Measurements from ENCODE around the gene KCNA3.

Gene KCNA3

DNA sequence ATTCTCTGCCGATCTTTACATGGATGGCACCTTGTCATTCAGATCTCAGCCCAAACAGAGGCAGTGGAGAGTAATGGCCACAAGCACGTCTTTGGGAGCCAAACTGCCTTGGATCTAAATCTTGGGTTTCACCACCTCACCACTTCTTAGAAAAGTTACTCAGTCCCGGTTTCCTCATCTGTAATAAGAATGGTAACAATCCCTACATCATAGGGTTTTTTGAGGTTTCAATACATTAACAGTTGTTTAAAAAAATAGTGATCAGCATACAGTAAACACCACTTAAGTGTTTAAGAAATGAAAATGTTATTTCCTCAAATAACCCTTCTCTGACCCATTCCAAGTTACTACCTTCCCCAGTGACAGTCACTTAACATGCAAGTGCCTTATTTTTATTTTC, 38.5 kb upstream of the KCNA3 start:
- H3K4me3 ChIP-seq (ENCODE audit: low read depth, low read length): no peak overlapping the region
- TF ChIP-seq, protein P1, sequence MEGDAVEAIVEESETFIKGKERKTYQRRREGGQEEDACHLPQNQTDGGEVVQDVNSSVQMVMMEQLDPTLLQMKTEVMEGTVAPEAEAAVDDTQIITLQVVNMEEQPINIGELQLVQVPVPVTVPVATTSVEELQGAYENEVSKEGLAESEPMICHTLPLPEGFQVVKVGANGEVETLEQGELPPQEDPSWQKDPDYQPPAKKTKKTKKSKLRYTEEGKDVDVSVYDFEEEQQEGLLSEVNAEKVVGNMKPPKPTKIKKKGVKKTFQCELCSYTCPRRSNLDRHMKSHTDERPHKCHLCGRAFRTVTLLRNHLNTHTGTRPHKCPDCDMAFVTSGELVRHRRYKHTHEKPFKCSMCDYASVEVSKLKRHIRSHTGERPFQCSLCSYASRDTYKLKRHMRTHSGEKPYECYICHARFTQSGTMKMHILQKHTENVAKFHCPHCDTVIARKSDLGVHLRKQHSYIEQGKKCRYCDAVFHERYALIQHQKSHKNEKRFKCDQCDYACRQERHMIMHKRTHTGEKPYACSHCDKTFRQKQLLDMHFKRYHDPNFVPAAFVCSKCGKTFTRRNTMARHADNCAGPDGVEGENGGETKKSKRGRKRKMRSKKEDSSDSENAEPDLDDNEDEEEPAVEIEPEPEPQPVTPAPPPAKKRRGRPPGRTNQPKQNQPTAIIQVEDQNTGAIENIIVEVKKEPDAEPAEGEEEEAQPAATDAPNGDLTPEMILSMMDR (IDR thresholded peaks at IDR 0.05; ENCODE audit: low read depth, low read length, missing control alignments): no peak
- in situ Hi-C loops (cut with HindIII; ENCODE audit: low sequenced_read_pairs): no loop called here
- no peak for DNase-seq (ENCODE audit: low read depth)

DNA sequence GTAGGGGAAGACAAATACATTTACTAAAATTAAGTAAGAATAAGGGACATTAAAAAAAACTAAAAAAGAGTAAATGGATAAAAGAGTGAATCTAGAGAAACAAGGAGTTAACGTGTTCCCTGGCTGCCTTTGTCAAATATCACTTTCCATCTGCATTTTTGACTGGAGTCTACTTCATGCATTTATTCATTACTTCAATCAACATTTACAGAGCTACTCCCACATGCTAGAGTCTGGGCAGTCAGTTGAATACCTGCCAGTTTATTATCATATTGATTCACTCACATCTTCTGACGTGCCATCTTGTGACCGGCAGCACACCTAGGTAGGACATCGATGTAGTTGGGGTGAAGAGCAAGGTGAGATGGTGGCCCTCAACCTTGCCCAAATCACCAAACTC, 35.6 kb upstream of the KCNA3 start:
- H3K4me3 ChIP-seq (ENCODE audit: low read depth, low read length): no peak overlapping the region
- in situ Hi-C loops (cut with HindIII; ENCODE audit: low sequenced_read_pairs): no loop called here
- TF ChIP-seq, protein P1 (IDR thresholded peaks at IDR 0.05; ENCODE audit: low read depth, low read length, missing control alignments): no peak
- DNase-seq (ENCODE audit: low read depth): no peak

DNA sequence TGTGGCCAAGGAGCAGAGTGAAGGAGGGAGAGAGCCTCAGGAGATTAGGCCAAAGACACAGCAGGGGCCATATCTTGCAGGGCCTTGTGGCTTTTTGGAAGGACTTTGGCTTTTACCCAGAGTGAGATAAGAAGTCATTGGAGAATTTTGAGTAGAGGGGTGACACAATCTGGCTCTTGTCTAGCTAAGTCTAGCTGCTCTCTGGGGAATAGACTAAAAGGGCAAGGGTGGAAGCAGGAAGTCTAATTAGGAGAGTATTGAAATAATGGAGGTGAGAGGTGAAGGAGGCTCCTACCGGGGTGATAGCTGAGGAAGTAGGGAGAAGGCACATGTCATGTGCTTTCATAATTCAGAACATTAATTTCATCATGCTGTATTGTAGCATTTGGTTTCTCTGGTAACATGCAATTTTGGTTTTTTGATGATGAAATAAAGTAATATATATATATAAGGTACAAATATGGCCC, 34.3 kb upstream of the KCNA3 start:
- DNase-seq (ENCODE audit: low read depth): no peak
- TF ChIP-seq, protein P1 (IDR thresholded peaks at IDR 0.05; ENCODE audit: low read depth, low read length, missing control alignments): no peak
- in situ Hi-C loops (cut with HindIII; ENCODE audit: low sequenced_read_pairs): no loop called here
- no peak overlapping the region for H3K4me3 ChIP-seq (ENCODE audit: low read depth, low read length)

DNA sequence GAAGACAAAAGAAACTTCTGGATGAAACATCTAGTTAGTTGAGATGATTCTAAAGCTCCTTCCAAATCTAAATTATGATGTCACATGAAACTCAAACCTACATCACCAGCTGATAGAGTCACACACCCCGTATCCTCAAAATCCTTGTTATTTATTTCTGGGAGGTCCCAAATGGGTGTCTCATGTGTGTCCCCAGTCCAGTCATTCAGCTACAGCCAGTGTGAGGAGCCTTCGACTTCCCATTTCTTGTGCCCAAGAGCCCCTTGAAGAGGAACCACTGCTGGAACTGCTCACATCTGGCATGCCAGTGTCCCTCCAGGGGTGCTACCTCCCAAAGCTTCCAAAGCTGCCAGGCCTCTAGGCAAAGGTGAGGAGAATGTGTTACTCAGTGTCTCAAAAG, 32.5 kb upstream of the KCNA3 start:
- TF ChIP-seq, protein P1 (IDR thresholded peaks at IDR 0.05; ENCODE audit: low read depth, low read length, missing control alignments): no peak
- H3K4me3 ChIP-seq (ENCODE audit: low read depth, low read length): no peak overlapping the region
- in situ Hi-C loops (cut with HindIII; ENCODE audit: low sequenced_read_pairs): no loop called here
- no peak for DNase-seq (ENCODE audit: low read depth)

DNA sequence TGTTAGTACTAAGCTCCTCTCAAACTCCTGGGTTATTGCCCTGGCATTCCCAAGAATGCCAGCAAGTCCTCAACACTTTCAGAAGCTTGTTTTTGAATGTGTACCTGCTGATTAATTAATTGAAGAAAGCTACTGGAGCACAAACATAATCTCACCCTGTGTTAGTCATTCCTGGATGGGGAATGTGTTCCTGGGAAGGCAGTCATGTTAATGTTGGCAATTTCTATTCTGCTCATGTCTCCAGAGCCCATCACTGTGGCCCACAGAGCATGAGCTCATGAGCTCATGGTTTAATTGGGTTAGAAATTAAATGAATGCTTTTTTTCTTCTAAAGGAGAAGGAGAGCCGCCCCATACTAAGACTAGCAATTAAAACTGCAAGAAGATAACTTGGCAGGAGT, 31.9 kb upstream of the KCNA3 start:
- no peak for DNase-seq (ENCODE audit: low read depth)
- H3K4me3 ChIP-seq (ENCODE audit: low read depth, low read length): no peak overlapping the region
- in situ Hi-C loops (cut with HindIII; ENCODE audit: low sequenced_read_pairs): no loop called here
- TF ChIP-seq, protein P1 (IDR thresholded peaks at IDR 0.05; ENCODE audit: low read depth, low read length, missing control alignments): no peak

DNA sequence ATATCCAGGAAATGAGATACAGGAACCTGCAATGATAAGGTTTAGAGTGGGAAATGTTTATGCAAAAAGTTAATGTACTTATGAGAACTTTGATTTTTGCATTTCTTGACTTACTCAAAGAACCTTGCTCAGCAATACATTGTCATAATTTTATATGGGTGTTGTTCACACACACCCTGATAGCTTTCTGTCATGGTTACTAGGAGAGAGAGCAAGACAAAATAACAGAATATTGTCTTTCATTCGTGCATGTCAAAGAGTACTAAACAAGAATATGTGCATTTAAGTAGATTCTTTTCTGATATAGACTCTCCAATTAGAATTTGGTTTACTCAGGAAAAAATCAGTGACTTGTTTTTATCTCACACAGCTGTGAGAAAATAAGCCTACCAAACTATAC, 27.5 kb upstream of the KCNA3 start:
- no peak overlapping the region for H3K4me3 ChIP-seq (ENCODE audit: low read depth, low read length)
- DNase-seq (ENCODE audit: low read depth): no peak
- TF ChIP-seq, protein P1 (IDR thresholded peaks at IDR 0.05; ENCODE audit: low read depth, low read length, missing control alignments): no peak
- in situ Hi-C loops (cut with HindIII; ENCODE audit: low sequenced_read_pairs): no loop called here

DNA sequence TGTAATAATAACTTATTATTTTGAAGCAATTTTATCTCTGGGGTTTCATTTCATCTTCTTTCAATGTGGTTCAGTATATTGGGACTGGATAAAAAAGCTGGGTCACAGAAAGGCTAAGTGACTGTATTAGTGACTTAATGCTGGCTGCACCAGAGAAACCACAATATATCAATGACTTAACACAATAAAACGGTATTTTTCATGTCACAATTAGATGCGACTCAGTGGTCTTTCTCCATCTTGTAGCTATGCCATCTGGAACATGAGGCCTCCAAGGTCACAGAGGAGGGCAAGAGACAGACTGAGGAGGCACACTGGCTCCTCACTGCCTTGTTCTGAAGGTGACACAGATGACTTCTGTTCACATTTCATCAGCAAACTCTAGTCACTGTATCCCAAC, 26.0 kb upstream of the KCNA3 start:
- in situ Hi-C loops (cut with HindIII; ENCODE audit: low sequenced_read_pairs): no loop called here
- H3K4me3 ChIP-seq (ENCODE audit: low read depth, low read length): no peak overlapping the region
- DNase-seq (ENCODE audit: low read depth): no peak
- TF ChIP-seq, protein P1 (IDR thresholded peaks at IDR 0.05; ENCODE audit: low read depth, low read length, missing control alignments): no peak

Measured in astrocyte of the cerebellum (primary cell).